Heart left ventricle (tissue), 16 donors: ENCODE measurements around the gene TWF2. TPM values are rescaled to one million over a fixed set of nuclear protein-coding genes. Genes with fewer than 3 reads are reported as not detected.

Source experiments
- ATAC-seq, 4 donors: fragments of 200-7000 bp; cut with Tn5 transposase; one replicate each; pipeline ENCODE4 v1.9.1; 2020 to 2022; ENCODE audit warnings: moderate library complexity in 4 of 4, mild to moderate bottlenecking in 3 of 4, moderate number of reproducible peaks in 1 of 4
- DNase-seq, 5 donors: peaks; one replicate each; pipeline ENCODE4 v3.0.0-alpha.2; 2020
- H3K27ac ChIP-seq, 12 donors: fragments of 200-600 bp; sonication (generic) in 4 of 12; one replicate each; pipeline versions ENCODE4 v1.5.0 to v1.8.0; 2016 to 2022; ENCODE audit warnings: mild to moderate bottlenecking in 2 of 12
- H3K27me3 ChIP-seq, 9 donors: fragments of 200-600 bp; sonication (generic) in 2 of 9; one replicate each; pipeline versions ENCODE4 v1.5.1 to v1.8.0; 2016 to 2022; ENCODE audit warnings: mild to moderate bottlenecking in 3 of 9
- H3K36me3 ChIP-seq, 9 donors: fragments of 200-600 bp; sonication (generic) in 2 of 9; one replicate each; pipeline versions ENCODE4 v1.5.0 to v1.8.0; 2018 to 2022; ENCODE audit warnings: mild to moderate bottlenecking in 2 of 9
- H3K4me1 ChIP-seq, 12 donors: fragments of 200-600 bp; sonication (generic) in 4 of 12; one replicate each; pipeline versions ENCODE4 v1.5.0 to v1.8.0; 2016 to 2022; ENCODE audit warnings: mild to moderate bottlenecking in 3 of 12
- H3K4me3 ChIP-seq, 12 donors: fragments of 200-600 bp; sonication (generic) in 4 of 12; one replicate each; pipeline versions ENCODE4 v1.5.0 to v1.8.0; 2017 to 2022; ENCODE audit warnings: mild to moderate bottlenecking in 9 of 12, moderate library complexity in 4 of 12
- H3K9me3 ChIP-seq, 12 donors: fragments of 200-600 bp; sonication (generic) in 4 of 12; one replicate each; pipeline versions ENCODE4 v1.5.0 to v1.8.0; 2016 to 2022; ENCODE audit warnings: mild to moderate bottlenecking in 1 of 12
- CTCF ChIP-seq, 12 donors: fragments of 200-600 bp; sonication (generic) in 4 of 12; IDR thresholded peaks; one replicate each; pipeline versions ENCODE4 v1.5.0 to v1.8.0; 2018 to 2022; ENCODE audit warnings: antibody characterized with exemption in 12 of 12, mild to moderate bottlenecking in 5 of 12
- POLR2A ChIP-seq, 2 donors: fragments of 450-650 bp; IDR thresholded peaks; one replicate each; pipeline ENCODE4 v1.6.1; 2017; ENCODE audit warnings: antibody characterized with exemption in 2 of 2, mild to moderate bottlenecking in 2 of 2, moderate library complexity in 2 of 2
- WGBS, 4 donors: extraction: QIAGEN DNeasy Blood & Tissue Kit in 2 of 4; methylation state at CpG; one replicate each; pipeline versions ENCODE4 v1.1.5 to v1.1.7; 2013 to 2018; 5-methylcytosine and 5-hydroxymethylcytosine counted together
- intact Hi-C, 10 donors: fragments of 100-400 bp; cut with DNase I; formaldehyde crosslinking; loops; one replicate each; pipeline versions ENCODE4 v1.11.1 to v1.14.2; 2022
- polyA plus RNA-seq, 2 donors: library from polyadenylated mRNA; stranded (reverse); fragments of 200-250 nt; gene quantifications; one replicate each; pipeline ENCODE4 v1.2.3, GENCODE V29; 2013
- total RNA-seq, 9 donors: library from RNA; depleted of rRNA in 2 of 9; stranded (reverse); fragments of >200 nt in 2 of 9; fragmentation: NEBNext Ultra II Directional in 3 of 9; extraction: Animal tissue kit (Norgen Biotek cat#: 25700) in 3 of 9; gene quantifications; one replicate each; pipeline versions ENCODE4 v1.1.0 to v1.2.4, GENCODE V29; 2016 to 2023
- donor health status: ischemic (EF 13 %, LVEDD 7.1; RV severe dilation, severe dysfunction).
- donor health status: healthy with polysubstance abuse.
- donor health status: DM: no; HTN: yes; CAD: no.
- donor health status: DM: no; HTN: no; CAD: no.
- donor health status: ischemic (EF 25% LVEDD 6.9; RV normal size, moderate dysfunction).
- donor health status: ischemic (EF 25% LVEDD 5.7; RV mildly dilated, moderate dysfunction).
- donor health status: healthy.
- donor health status: DM: yes; HTN: yes; CAD: no.
- donor health status: ischemic (EF 35%, LVEDD 5.7; RV mildly dilated, moderate dysfunction).
- donor health status: nonischemic (EF 11% LVEDD 7.7; RV severe dilation, severe dysfunction).
- donor health status: DM: yes; HTN: yes; CAD: no.
- donor health status: PGD.
- donor health status: ischemic (EF 29% LVEDD 5.4; RV normal size, mild dysfunction).
- donor health status: nonischemic (EF 23%, LVEDD 6.1; RV moderate dilation, normal function).

Gene TWF2
- total and polyA plus RNA-seq, 11 donors, result 45.8 to 133 (median 109) TPM

GRCh38 chr3:52186729-52187128, 52.2 kb downstream of the TWF2 start:
- 92 to 99% (median 97%) methylated on average over 9 of the region's 9 CpGs for WGBS, 4 donors
- Histone ChIP-seq H3K27me3 (no peaks in the 10 kb centered on the region), H3K36me3 (no peaks in the 10 kb centered on the region), H3K27ac (no peak overlapping the region), H3K4me3 (no peak overlapping the region), H3K4me1 (peaks cover 3 to 50% (median 30%) of the 10 kb centered on the region in 12 donors), H3K9me3 (no peaks in the 10 kb centered on the region)
- TF ChIP-seq CTCF (IDR thresholded peaks at IDR 0.05) (no peak), POLR2A (IDR thresholded peaks at IDR 0.05) (no peak)
- intact Hi-C loops, result no loop called here
- no peak for DNase-seq
- no peak for ATAC-seq

GRCh38 chr3:52185837-52186236, 53.1 kb downstream of the TWF2 start:
- Histone ChIP-seq H3K9me3 (no peaks in the 10 kb centered on the region), H3K4me3 (no peak overlapping the region), H3K36me3 (no peaks in the 10 kb centered on the region), H3K4me1 (peaks cover 3 to 54% (median 31%) of the 10 kb centered on the region in 12 donors), H3K27ac (peak overlapping the region in 1 of 12 donors; percentile 77), H3K27me3 (no peaks in the 10 kb centered on the region)
- intact Hi-C loops, result no loop called here
- TF ChIP-seq POLR2A (IDR thresholded peaks at IDR 0.05) (no peak), CTCF (IDR thresholded peaks at IDR 0.05) (no peak)
- 91 to 100% (median 93%) methylated on average over 3 of the region's 3 CpGs for WGBS, 4 donors
- DNase-seq (no peak), ATAC-seq (no peak)

GRCh38 chr3:52185311-52185710, 53.6 kb downstream of the TWF2 start:
- no peak for ATAC-seq
- Histone ChIP-seq H3K4me1 (peaks cover 3 to 49% (median 29%) of the 10 kb centered on the region in 12 donors), H3K4me3 (no peak overlapping the region), H3K9me3 (no peaks in the 10 kb centered on the region), H3K36me3 (no peaks in the 10 kb centered on the region), H3K27me3 (no peaks in the 10 kb centered on the region), H3K27ac (peak overlapping the region in 3 of 12 donors; percentile 66 to 80 (median 77))
- no peak for TF ChIP-seq CTCF (IDR thresholded peaks at IDR 0.05)
- no peak for TF ChIP-seq POLR2A (IDR thresholded peaks at IDR 0.05)
- 92 to 97% (median 95%) methylated on average over 6 of the region's 6 CpGs for WGBS, 4 donors
- no peak for DNase-seq
- intact Hi-C loops, result no loop called here

GRCh38 chr3:52184690-52185089, 54.3 kb downstream of the TWF2 start:
- Histone ChIP-seq H3K4me3 (no peak overlapping the region), H3K27me3 (no peaks in the 10 kb centered on the region), H3K36me3 (no peaks in the 10 kb centered on the region), H3K27ac (peak overlapping the region; percentile 37 to 87 (median 72)), H3K4me1 (peaks cover 3 to 45% (median 24%) of the 10 kb centered on the region in 12 donors), H3K9me3 (no peaks in the 10 kb centered on the region)
- DNase-seq, result no peak
- no peak for ATAC-seq
- WGBS, 4 donors, result 94 to 97% (median 94%) methylated on average over 8 of the region's 8 CpGs
- TF ChIP-seq CTCF (IDR thresholded peaks at IDR 0.05), result no peak
- TF ChIP-seq POLR2A (IDR thresholded peaks at IDR 0.05), result no peak
- intact Hi-C loops, result loop anchor here in 1 of 10 donors (1.0 kb wide), 1 partner anchor 33 kb away; no protein-coding TSS in a partner anchor
